ENCODE data around the gene TLR5. TPM values are rescaled to one million over a fixed set of nuclear protein-coding genes. Genes with fewer than 3 reads are reported as not detected.

Gene TLR5
- polyA plus RNA-seq, 1 donor from 2014 or later = not detected

DNA sequence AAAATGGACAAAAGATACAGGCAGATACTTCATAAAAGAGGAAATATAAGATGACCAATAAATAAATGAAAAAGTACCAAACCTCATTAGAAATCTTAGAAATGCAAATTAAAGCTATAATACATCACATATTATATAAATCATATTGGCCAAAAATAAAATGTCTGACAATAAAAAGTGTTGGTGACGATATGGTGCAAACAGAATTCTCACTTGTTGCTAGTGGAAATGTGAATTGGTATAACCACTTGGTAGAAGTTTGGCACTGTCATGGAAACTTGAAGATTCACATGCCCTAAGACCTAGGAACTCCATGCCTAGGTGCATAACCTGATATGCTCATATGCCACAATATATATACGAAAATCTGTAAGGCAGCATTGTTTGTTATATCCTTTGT, 4.4 kb upstream of the TLR5 start:
- no peaks in the 10 kb centered on the region for H4K20me1 ChIP-seq (ENCODE audit: insufficient read depth)
- no peaks in the 10 kb centered on the region for H3K9me2 ChIP-seq (ENCODE audit: insufficient read depth, low read length)
- no peak overlapping the region for H3K27ac ChIP-seq (ENCODE audit: low read length)
- no peaks in the 10 kb centered on the region for H3K27me3 ChIP-seq (ENCODE audit: insufficient read depth, low read depth, low read length)
- peaks cover 4% of the 10 kb centered on the region for H3K9me3 ChIP-seq (ENCODE audit: low read length)
- H2AFZ ChIP-seq (ENCODE audit: low read depth, low read length) = no peak overlapping the region
- TF ChIP-seq TAF1 (IDR thresholded peaks at IDR 0.05; ENCODE audit: low read depth) (no peak), RAD21 (conservative IDR thresholded peaks at IDR 0.05) (no peak)
- no peak overlapping the region for H3K4me2 ChIP-seq (ENCODE audit: low read length)
- no peaks in the 10 kb centered on the region for H3F3A ChIP-seq (ENCODE audit: insufficient read depth, low read length, poor library complexity, severe bottlenecking)
- H3K9ac ChIP-seq (ENCODE audit: low read length) = no peak overlapping the region
- no peak overlapping the region for H3K4me3 ChIP-seq (ENCODE audit: low read length)
- no peaks in the 10 kb centered on the region for H3K36me3 ChIP-seq (ENCODE audit: insufficient read depth, low read length)
- H3K79me2 ChIP-seq (replicated peaks; ENCODE audit: insufficient read depth, low read length) = no peaks in the 10 kb centered on the region

DNA sequence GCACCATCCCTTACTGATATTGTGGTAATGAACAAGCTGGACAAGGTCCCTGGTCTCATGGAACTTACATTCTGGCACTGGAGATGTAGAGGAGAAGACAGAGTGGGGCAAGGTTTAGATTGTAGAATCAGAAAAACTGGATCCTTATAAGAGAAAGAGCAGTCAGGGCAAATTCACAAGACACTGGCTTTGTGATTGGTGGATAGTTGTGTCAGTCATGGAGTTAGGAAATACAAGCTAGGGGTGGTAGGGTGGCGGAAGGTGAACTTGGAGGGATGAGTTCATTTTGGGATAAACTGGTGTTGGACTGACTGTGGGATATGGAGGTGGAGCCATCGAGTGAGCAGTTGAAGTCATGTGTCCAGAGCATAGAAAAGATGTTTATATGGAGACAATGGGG, 3.7 kb upstream of the TLR5 start:
- Histone ChIP-seq H3K27ac (ENCODE audit: low read length) (no peak overlapping the region), H3K27me3 (ENCODE audit: insufficient read depth, low read depth, low read length) (no peaks in the 10 kb centered on the region), H3K9ac (ENCODE audit: low read length) (no peak overlapping the region), H3F3A (ENCODE audit: insufficient read depth, low read length, poor library complexity, severe bottlenecking) (no peaks in the 10 kb centered on the region), H3K9me3 (ENCODE audit: low read length) (peaks cover 4% of the 10 kb centered on the region), H4K20me1 (ENCODE audit: insufficient read depth) (no peaks in the 10 kb centered on the region), H3K4me3 (ENCODE audit: low read length) (no peak overlapping the region), H3K36me3 (ENCODE audit: insufficient read depth, low read length) (no peaks in the 10 kb centered on the region), H2AFZ (ENCODE audit: low read depth, low read length) (no peak overlapping the region), H3K4me2 (ENCODE audit: low read length) (no peak overlapping the region), H3K9me2 (ENCODE audit: insufficient read depth, low read length) (no peaks in the 10 kb centered on the region), H3K79me2 (replicated peaks; ENCODE audit: insufficient read depth, low read length) (no peaks in the 10 kb centered on the region)
- TF ChIP-seq, protein P1, sequence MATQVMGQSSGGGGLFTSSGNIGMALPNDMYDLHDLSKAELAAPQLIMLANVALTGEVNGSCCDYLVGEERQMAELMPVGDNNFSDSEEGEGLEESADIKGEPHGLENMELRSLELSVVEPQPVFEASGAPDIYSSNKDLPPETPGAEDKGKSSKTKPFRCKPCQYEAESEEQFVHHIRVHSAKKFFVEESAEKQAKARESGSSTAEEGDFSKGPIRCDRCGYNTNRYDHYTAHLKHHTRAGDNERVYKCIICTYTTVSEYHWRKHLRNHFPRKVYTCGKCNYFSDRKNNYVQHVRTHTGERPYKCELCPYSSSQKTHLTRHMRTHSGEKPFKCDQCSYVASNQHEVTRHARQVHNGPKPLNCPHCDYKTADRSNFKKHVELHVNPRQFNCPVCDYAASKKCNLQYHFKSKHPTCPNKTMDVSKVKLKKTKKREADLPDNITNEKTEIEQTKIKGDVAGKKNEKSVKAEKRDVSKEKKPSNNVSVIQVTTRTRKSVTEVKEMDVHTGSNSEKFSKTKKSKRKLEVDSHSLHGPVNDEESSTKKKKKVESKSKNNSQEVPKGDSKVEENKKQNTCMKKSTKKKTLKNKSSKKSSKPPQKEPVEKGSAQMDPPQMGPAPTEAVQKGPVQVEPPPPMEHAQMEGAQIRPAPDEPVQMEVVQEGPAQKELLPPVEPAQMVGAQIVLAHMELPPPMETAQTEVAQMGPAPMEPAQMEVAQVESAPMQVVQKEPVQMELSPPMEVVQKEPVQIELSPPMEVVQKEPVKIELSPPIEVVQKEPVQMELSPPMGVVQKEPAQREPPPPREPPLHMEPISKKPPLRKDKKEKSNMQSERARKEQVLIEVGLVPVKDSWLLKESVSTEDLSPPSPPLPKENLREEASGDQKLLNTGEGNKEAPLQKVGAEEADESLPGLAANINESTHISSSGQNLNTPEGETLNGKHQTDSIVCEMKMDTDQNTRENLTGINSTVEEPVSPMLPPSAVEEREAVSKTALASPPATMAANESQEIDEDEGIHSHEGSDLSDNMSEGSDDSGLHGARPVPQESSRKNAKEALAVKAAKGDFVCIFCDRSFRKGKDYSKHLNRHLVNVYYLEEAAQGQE (IDR thresholded peaks at IDR 0.05; ENCODE audit: borderline replicate concordance) = no peak
- TF ChIP-seq, protein P2, sequence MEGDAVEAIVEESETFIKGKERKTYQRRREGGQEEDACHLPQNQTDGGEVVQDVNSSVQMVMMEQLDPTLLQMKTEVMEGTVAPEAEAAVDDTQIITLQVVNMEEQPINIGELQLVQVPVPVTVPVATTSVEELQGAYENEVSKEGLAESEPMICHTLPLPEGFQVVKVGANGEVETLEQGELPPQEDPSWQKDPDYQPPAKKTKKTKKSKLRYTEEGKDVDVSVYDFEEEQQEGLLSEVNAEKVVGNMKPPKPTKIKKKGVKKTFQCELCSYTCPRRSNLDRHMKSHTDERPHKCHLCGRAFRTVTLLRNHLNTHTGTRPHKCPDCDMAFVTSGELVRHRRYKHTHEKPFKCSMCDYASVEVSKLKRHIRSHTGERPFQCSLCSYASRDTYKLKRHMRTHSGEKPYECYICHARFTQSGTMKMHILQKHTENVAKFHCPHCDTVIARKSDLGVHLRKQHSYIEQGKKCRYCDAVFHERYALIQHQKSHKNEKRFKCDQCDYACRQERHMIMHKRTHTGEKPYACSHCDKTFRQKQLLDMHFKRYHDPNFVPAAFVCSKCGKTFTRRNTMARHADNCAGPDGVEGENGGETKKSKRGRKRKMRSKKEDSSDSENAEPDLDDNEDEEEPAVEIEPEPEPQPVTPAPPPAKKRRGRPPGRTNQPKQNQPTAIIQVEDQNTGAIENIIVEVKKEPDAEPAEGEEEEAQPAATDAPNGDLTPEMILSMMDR (IDR thresholded peaks at IDR 0.05; ENCODE audit: poor library complexity, severe bottlenecking) = no peak
- no peak for TF ChIP-seq EZH2 (IDR thresholded peaks at IDR 0.05; ENCODE audit: borderline replicate concordance, insufficient read depth, low read length, poor library complexity, severe bottlenecking)
- TF ChIP-seq SMC3 (conservative IDR thresholded peaks at IDR 0.05; ENCODE audit: poor library complexity) = no peak
- TF ChIP-seq MXI1 (conservative IDR thresholded peaks at IDR 0.05; ENCODE audit: poor library complexity, severe bottlenecking) = no peak
- no peak for TF ChIP-seq RAD21 (conservative IDR thresholded peaks at IDR 0.05)
- no peak for TF ChIP-seq TAF1 (IDR thresholded peaks at IDR 0.05; ENCODE audit: low read depth)
- TF ChIP-seq EP300 (conservative IDR thresholded peaks at IDR 0.05; ENCODE audit: poor library complexity, severe bottlenecking) = no peak

DNA sequence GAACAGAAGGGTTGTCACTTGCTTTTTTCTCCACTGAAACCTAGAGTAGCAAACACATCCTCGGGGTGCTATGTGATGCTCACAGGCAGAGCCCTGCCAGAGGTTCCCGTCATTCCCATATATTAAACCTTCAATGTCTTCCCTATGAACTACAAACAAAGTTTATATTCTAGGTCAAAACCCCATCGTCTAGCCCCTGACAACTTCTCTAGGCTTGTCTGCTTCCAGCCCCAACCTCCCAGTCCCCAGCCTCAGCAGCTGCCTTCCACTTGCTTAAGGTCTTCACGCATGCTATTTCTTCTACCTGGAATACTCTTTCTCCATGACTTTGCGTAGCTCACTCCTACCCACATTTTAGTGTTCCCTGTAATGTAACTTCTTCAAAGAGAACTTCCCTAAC, 1.9 kb upstream of the TLR5 start:
- H4K20me1 ChIP-seq (ENCODE audit: insufficient read depth) = no peaks in the 10 kb centered on the region
- H3K79me2 ChIP-seq (replicated peaks; ENCODE audit: insufficient read depth, low read length) = no peaks in the 10 kb centered on the region
- TF ChIP-seq EZH2 (IDR thresholded peaks at IDR 0.05; ENCODE audit: borderline replicate concordance, insufficient read depth, low read length, poor library complexity, severe bottlenecking) = no peak
- TF ChIP-seq POLR2AphosphoS5 (IDR thresholded peaks at IDR 0.05) = no peak
- TF ChIP-seq, protein P1 (IDR thresholded peaks at IDR 0.05; ENCODE audit: borderline replicate concordance) = no peak
- no peak for TF ChIP-seq MXI1 (conservative IDR thresholded peaks at IDR 0.05; ENCODE audit: poor library complexity, severe bottlenecking)
- TF ChIP-seq SMC3 (conservative IDR thresholded peaks at IDR 0.05; ENCODE audit: poor library complexity) = no peak
- no peak for TF ChIP-seq TAF1 (IDR thresholded peaks at IDR 0.05; ENCODE audit: low read depth)
- no peak for TF ChIP-seq RAD21 (conservative IDR thresholded peaks at IDR 0.05)
- no peak for TF ChIP-seq EP300 (conservative IDR thresholded peaks at IDR 0.05; ENCODE audit: poor library complexity, severe bottlenecking)
- TF ChIP-seq, protein P2 (IDR thresholded peaks at IDR 0.05; ENCODE audit: poor library complexity, severe bottlenecking) = no peak

More for the DNA sequence above, 1.9 kb upstream of the TLR5 start:
- H2AFZ ChIP-seq (ENCODE audit: low read depth, low read length) = no peak overlapping the region
- H3K27ac ChIP-seq (ENCODE audit: low read length) = no peak overlapping the region
- H3F3A ChIP-seq (ENCODE audit: insufficient read depth, low read length, poor library complexity, severe bottlenecking) = no peaks in the 10 kb centered on the region
- H3K4me2 ChIP-seq (ENCODE audit: low read length) = no peak overlapping the region
- no peak overlapping the region for H3K9ac ChIP-seq (ENCODE audit: low read length)
- no peaks in the 10 kb centered on the region for H3K27me3 ChIP-seq (ENCODE audit: insufficient read depth, low read depth, low read length)
- H3K4me3 ChIP-seq (ENCODE audit: low read length) = no peak overlapping the region
- peaks cover 4% of the 10 kb centered on the region for H3K9me3 ChIP-seq (ENCODE audit: low read length)
- no peaks in the 10 kb centered on the region for H3K36me3 ChIP-seq (ENCODE audit: insufficient read depth, low read length)
- no peaks in the 10 kb centered on the region for H3K9me2 ChIP-seq (ENCODE audit: insufficient read depth, low read length)
